OCI-LY7 (cell line): ENCODE results near the gene FAM110D. TPM values are rescaled to one million over a fixed set of nuclear protein-coding genes. Genes with fewer than 3 reads are reported as not detected.

Experiments
- BruUV-seq: library from RNA; stranded (reverse); fragments of 400-500 nt; replicated peaks from 2 replicates; lab custom pipeline; 2021; lab: Mats Ljungman, UMichigan
- CTCF ChIA-PET: fragments of 300-600 bp; sonication (Branson Sonifier 250); formaldehyde crosslinking; loops from one replicate; lab custom pipeline; 2022; ENCODE audit warnings: antibody characterized with exemption; ENCODE audit not compliant: unreplicated experiment; lab: Charles Lee
- POLR2A ChIA-PET: fragments of 300-600 bp; sonication (Branson Sonifier 250); formaldehyde crosslinking; loops from one replicate; lab custom pipeline; 2022; ENCODE audit warnings: antibody characterized with exemption; lab: Charles Lee
- DNase-seq: peaks from one replicate; pipeline ENCODE4 v3.0.0-alpha.2; 2015; ENCODE audit warnings: low spot score
- H2AFZ ChIP-seq: fragments of 200-600 bp; sonication (generic), shearing (Covaris generic); 2 replicates; pipeline ENCODE4 v1.6.1; 2014; ENCODE audit warnings: mild to moderate bottlenecking, antibody characterized with exemption, low read length, moderate library complexity
- H3K27ac ChIP-seq: fragments of 200-600 bp; sonication (generic); 2 replicates; pipeline ENCODE4 v1.5.1; 2014; ENCODE audit warnings: mixed run types, low read depth, mild to moderate bottlenecking, moderate library complexity, low read length, inconsistent platforms; ENCODE audit not compliant: poor library complexity, severe bottlenecking
- H3K36me3 ChIP-seq: fragments of 200-600 bp; sonication (generic); 2 replicates; pipeline ENCODE4 v1.6.1; 2014; ENCODE audit warnings: mild to moderate bottlenecking, antibody characterized with exemption, low read length, moderate library complexity, mixed read lengths; ENCODE audit not compliant: insufficient read depth
- H3K4me1 ChIP-seq: fragments of 200-600 bp; sonication (generic); 2 replicates; pipeline ENCODE4 v1.5.1; 2014; ENCODE audit warnings: mild to moderate bottlenecking, low read length; ENCODE audit not compliant: insufficient read depth, poor library complexity, severe bottlenecking
- H3K4me2 ChIP-seq: fragments of 200-600 bp; sonication (generic); 2 replicates; pipeline ENCODE4 v1.6.1; 2014; ENCODE audit warnings: mild to moderate bottlenecking, low read length
- H3K4me3 ChIP-seq: fragments of 200-600 bp; sonication (generic); 2 replicates; pipeline ENCODE4 v1.5.1; 2014; ENCODE audit warnings: mild to moderate bottlenecking, low read depth, low read length; ENCODE audit not compliant: poor library complexity, severe bottlenecking
- H3K79me2 ChIP-seq: fragments of 200-600 bp; sonication (generic); 2 replicates; pipeline ENCODE4 v1.6.1; 2016; ENCODE audit warnings: low read depth, mild to moderate bottlenecking, low read length, moderate library complexity, mixed read lengths; ENCODE audit not compliant: insufficient read depth
- H3K9me2 ChIP-seq: fragments of 200-600 bp; sonication (generic); 2 replicates; pipeline ENCODE4 v1.6.1; 2016; ENCODE audit warnings: mild to moderate bottlenecking, low read length, mixed read lengths; ENCODE audit not compliant: insufficient read depth
- H3K9me3 ChIP-seq: fragments of 200-600 bp; sonication (generic); 2 replicates; pipeline ENCODE4 v1.6.1; 2014; ENCODE audit warnings: mild to moderate bottlenecking, mixed run types, low read length, mixed read lengths
- H4K20me1 ChIP-seq: fragments of 200-600 bp; sonication (generic); 2 replicates; pipeline ENCODE4 v1.6.1; 2014; ENCODE audit warnings: mild to moderate bottlenecking, antibody characterized with exemption, low read length, moderate library complexity, mixed read lengths; ENCODE audit not compliant: insufficient read depth
- CTCF ChIP-seq: fragments of 200-600 bp; sonication (generic); conservative IDR thresholded peaks from 2 replicates; pipeline ENCODE4 v1.5.1; 2014; ENCODE audit warnings: mild to moderate bottlenecking, antibody characterized with exemption, low read length, moderate library complexity, mixed read lengths
- EZH2phosphoT487 ChIP-seq: fragments of 200-600 bp; sonication (generic); IDR thresholded peaks from 2 replicates; pipeline ENCODE4 v1.6.1; 2018; ENCODE audit warnings: low read depth, borderline replicate concordance, mild to moderate bottlenecking, mixed run types, antibody characterized with exemption, low read length, moderate library complexity, mixed read lengths
- intact Hi-C: fragments of 100-400 bp; cut with micrococcal nuclease; formaldehyde crosslinking; loops from one replicate; pipeline ENCODE4 v1.10.0; 2022; ENCODE audit not compliant: unreplicated experiment
- total RNA-seq, 2 experiments: library from RNA; depleted of rRNA in 1 of 2; stranded (reverse); fragments of >200 nt in 1 of 2; shearing (Covaris generic) in 1 of 2; gene quantifications; 2 replicates each; pipeline ENCODE4 v1.2.3, GENCODE V29; 2014 to 2022

The FAM110D gene
- total RNA-seq, 2 experiments from 2014 or later = 0.11 TPM; not detected in 1

- Histone ChIP-seq H3K4me2 (peak overlapping the region; percentile 10; the same call in 1 of the 2 replicates), H3K4me1 (no peaks in the 10 kb centered on the region), H3K4me3 (no peak overlapping the region), H3K79me2 (no peaks in the 10 kb centered on the region), H4K20me1 (no peaks in the 10 kb centered on the region; the same call in 1 of the 2 replicates), H3K9me3 (no peaks in the 10 kb centered on the region), H3K36me3 (no peaks in the 10 kb centered on the region), H3K9me2 (no peaks in the 10 kb centered on the region), H3K27ac (no peak overlapping the region), H2AFZ (no peak overlapping the region)
- no TSS peak for BruUV-seq
- DNase-seq = peak; percentile 83
- TF ChIP-seq CTCF (peak; percentile 86), EZH2phosphoT487 (no peak)
- intact Hi-C loops = loop anchor here (1.0 kb wide), 2 partner anchors 40 to 109 kb away; no protein-coding TSS in a partner anchor
- CTCF ChIA-PET = interaction anchor here (0.5 to 1.4 kb wide), 4 partner anchors 18 to 264 kb away, joined by 3 to 5 read pairs (median 4); no protein-coding TSS in a partner anchor
- POLR2A ChIA-PET = interaction anchor here (1.1 kb wide), 3 partner anchors 22 to 38 kb away, joined by 3 to 10 read pairs (median 3); no protein-coding TSS in a partner anchor
These were observed 13.6 kb upstream of the FAM110D start for GRCh38 chr1:26145041-26145959.

GRCh38 chr1:26145960-26146294 lies 13.0 kb upstream of the FAM110D start:
- no peak overlapping the region for H3K27ac ChIP-seq
- intact Hi-C loops = loop anchor here (1.0 kb wide), 2 partner anchors 41 to 110 kb away; no protein-coding TSS in a partner anchor
- no peaks in the 10 kb centered on the region for H3K9me3 ChIP-seq
- no peaks in the 10 kb centered on the region for H3K9me2 ChIP-seq
- H3K79me2 ChIP-seq = no peaks in the 10 kb centered on the region
- H4K20me1 ChIP-seq = no peaks in the 10 kb centered on the region; the same call in 1 of the 2 replicates
- ChIA-PET POLR2A (interaction anchor here (1.1 kb wide), 1 partner anchor 22 kb away, joined by 3 read pairs; no protein-coding TSS in a partner anchor), CTCF (interaction anchor here (1.4 kb wide), 2 partner anchors 19 to 39 kb away, joined by 3 to 5 read pairs; no protein-coding TSS in a partner anchor)
- H3K4me3 ChIP-seq = no peak overlapping the region
- H3K4me1 ChIP-seq = no peaks in the 10 kb centered on the region
- no peaks in the 10 kb centered on the region for H3K36me3 ChIP-seq
- TF ChIP-seq CTCF = no peak
- no peak for TF ChIP-seq EZH2phosphoT487
- BruUV-seq = no TSS peak
- no peak overlapping the region for H2AFZ ChIP-seq
- H3K4me2 ChIP-seq = no peak overlapping the region
- DNase-seq = no peak
